Measurements from ENCODE around the gene KPNA6. TPM values are rescaled to one million over a fixed set of nuclear protein-coding genes. Genes with fewer than 3 reads are reported as not detected.
A peak's percentile ranks its signal among the peaks of the same experiment; 100 is the strongest.

The KPNA6 gene
- total and polyA plus RNA-seq, 9 of the 15 experiments (the other 6 are each of a cell fraction or from before 2014, with no cell fraction given), result 20.1 to 54.6 (median 32.2) TPM

- TF ChIP-seq, protein P1, sequence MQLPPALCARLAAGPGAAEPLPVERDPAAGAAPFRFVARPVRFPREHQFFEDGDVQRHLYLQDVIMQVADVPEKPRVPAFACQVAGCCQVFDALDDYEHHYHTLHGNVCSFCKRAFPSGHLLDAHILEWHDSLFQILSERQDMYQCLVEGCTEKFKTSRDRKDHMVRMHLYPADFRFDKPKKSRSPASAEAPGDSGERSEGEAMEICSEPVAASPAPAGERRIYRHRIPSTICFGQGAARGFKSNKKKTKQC (CRISPR knock-in tag; IDR thresholded peaks at IDR 0.05), result no peak; the same call in 1 of the 2 replicates
- TF ChIP-seq MEF2D (tag; conservative IDR thresholded peaks at IDR 0.05; ENCODE audit: low read depth) (no peak), FIP1L1 (IDR thresholded peaks at IDR 0.05; ENCODE audit: low read depth, low read length, poor library complexity, severe bottlenecking) (no peak), SAP30 (IDR thresholded peaks at IDR 0.05; ENCODE audit: borderline replicate concordance, insufficient read depth, low read depth, low read length, poor library complexity, severe bottlenecking) (peak; percentile 92), ILK (tag; IDR thresholded peaks at IDR 0.05; ENCODE audit: borderline replicate concordance, low read depth) (no peak), RBM22 (IDR thresholded peaks at IDR 0.05; ENCODE audit: low read depth, low read length, poor library complexity, severe bottlenecking) (peak; percentile 85), HMGXB4 (CRISPR knock-in tag; IDR thresholded peaks at IDR 0.05) (peak; percentile 57; the same call in 1 of the 2 replicates), CHD4 (IDR thresholded peaks at IDR 0.05; ENCODE audit: insufficient read depth, insufficient replicate concordance, low read depth, low read length, poor library complexity, severe bottlenecking) (no peak), KLF6 (CRISPR knock-in tag; IDR thresholded peaks at IDR 0.05; ENCODE audit: borderline replicate concordance) (no peak; the same call in 1 of the 2 replicates), HDAC2 (IDR thresholded peaks at IDR 0.05) (peak; percentile 89; the same call in 1 of the 2 replicates), ZNF347 (CRISPR knock-in tag; IDR thresholded peaks at IDR 0.05; ENCODE audit: low read depth) (no peak), DIDO1 (tag; IDR thresholded peaks at IDR 0.05; ENCODE audit: low read depth) (peak; percentile 82), TEAD4 (IDR thresholded peaks at IDR 0.05; ENCODE audit: low read length) (no peak; the same call in 1 of the 2 replicates), TEAD4 (CRISPR knock-in tag; IDR thresholded peaks at IDR 0.05; ENCODE audit: borderline replicate concordance) (no peak), FOSL1 (tag; conservative IDR thresholded peaks at IDR 0.05) (peak; percentile 70)
- TF ChIP-seq, protein P2, sequence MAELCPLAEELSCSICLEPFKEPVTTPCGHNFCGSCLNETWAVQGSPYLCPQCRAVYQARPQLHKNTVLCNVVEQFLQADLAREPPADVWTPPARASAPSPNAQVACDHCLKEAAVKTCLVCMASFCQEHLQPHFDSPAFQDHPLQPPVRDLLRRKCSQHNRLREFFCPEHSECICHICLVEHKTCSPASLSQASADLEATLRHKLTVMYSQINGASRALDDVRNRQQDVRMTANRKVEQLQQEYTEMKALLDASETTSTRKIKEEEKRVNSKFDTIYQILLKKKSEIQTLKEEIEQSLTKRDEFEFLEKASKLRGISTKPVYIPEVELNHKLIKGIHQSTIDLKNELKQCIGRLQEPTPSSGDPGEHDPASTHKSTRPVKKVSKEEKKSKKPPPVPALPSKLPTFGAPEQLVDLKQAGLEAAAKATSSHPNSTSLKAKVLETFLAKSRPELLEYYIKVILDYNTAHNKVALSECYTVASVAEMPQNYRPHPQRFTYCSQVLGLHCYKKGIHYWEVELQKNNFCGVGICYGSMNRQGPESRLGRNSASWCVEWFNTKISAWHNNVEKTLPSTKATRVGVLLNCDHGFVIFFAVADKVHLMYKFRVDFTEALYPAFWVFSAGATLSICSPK (IDR thresholded peaks at IDR 0.05; ENCODE audit: borderline replicate concordance), result no peak
- TF ChIP-seq, protein P3, sequence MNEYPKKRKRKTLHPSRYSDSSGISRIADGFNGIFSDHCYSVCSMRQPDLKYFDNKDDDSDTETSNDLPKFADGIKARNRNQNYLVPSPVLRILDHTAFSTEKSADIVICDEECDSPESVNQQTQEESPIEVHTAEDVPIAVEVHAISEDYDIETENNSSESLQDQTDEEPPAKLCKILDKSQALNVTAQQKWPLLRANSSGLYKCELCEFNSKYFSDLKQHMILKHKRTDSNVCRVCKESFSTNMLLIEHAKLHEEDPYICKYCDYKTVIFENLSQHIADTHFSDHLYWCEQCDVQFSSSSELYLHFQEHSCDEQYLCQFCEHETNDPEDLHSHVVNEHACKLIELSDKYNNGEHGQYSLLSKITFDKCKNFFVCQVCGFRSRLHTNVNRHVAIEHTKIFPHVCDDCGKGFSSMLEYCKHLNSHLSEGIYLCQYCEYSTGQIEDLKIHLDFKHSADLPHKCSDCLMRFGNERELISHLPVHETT (CRISPR knock-in tag; conservative IDR thresholded peaks at IDR 0.05 in 1 of 2, IDR thresholded peaks at IDR 0.05 in 1 of 2), result peak in 1 of 2 experiments; percentile 74; a peak in 2 of 4 replicates
- TF ChIP-seq, protein P4, sequence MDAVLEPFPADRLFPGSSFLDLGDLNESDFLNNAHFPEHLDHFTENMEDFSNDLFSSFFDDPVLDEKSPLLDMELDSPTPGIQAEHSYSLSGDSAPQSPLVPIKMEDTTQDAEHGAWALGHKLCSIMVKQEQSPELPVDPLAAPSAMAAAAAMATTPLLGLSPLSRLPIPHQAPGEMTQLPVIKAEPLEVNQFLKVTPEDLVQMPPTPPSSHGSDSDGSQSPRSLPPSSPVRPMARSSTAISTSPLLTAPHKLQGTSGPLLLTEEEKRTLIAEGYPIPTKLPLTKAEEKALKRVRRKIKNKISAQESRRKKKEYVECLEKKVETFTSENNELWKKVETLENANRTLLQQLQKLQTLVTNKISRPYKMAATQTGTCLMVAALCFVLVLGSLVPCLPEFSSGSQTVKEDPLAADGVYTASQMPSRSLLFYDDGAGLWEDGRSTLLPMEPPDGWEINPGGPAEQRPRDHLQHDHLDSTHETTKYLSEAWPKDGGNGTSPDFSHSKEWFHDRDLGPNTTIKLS (IDR thresholded peaks at IDR 0.05; ENCODE audit: borderline replicate concordance, low read depth), result peak; percentile 54; the same call in 1 of the 2 replicates
Measured at GRCh38 chr1:32221980-32222755, 114.3 kb downstream of the KPNA6 start, which contains the start of the genes EIF3I and TMEM234 (continued).
